ENCODE data around the gene TRAF3IP1.
"Not testable (repeated sequence)": the region's sequence is repeated elsewhere in the genome, so short reads cannot be mapped to it uniquely, and the experiment has no call there.

The TRAF3IP1 gene

DNA sequence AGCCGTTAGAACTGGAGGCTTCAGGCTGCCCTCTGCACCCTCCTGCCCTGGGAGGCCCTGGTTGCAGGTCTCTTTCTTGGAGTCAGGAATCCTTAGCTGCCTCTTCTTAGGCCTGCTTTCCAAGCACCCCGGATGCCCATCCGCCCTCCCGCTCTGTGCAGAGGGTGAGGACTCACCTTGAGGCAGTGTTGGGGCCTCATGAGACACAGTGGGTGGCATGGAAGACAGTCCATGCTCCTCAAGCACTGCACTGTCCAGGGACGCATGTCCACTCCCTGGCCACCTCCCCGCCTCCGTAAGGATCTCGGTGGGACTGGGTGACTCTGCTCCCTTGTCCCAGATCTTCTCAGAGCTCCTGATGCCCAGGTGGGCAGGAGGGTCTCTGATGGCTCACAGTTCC is 5.7 kb upstream of the TRAF3IP1 start:
- TF ChIP-seq CTCF (IDR thresholded peaks at IDR 0.05; ENCODE audit: low read depth, low read length), result no peak
- H3K4me3 ChIP-seq (ENCODE audit: low read depth, low read length), result no peak overlapping the region

- no peak for TF ChIP-seq CTCF (IDR thresholded peaks at IDR 0.05; ENCODE audit: low read depth, low read length)
- no peak overlapping the region for H3K4me3 ChIP-seq (ENCODE audit: low read depth, low read length)
Observed at GRCh38 chr2:238315031-238315595, 5.2 kb upstream of the TRAF3IP1 start.

GRCh38 chr2:238320648-238321281 is 447 bp downstream of the TRAF3IP1 start:
- peak overlapping the region; percentile 70 for H3K4me3 ChIP-seq (ENCODE audit: low read depth, low read length)
- no peak for TF ChIP-seq CTCF (IDR thresholded peaks at IDR 0.05; ENCODE audit: low read depth, low read length)

GRCh38 chr2:238321467-238321866 is 1.1 kb downstream of the TRAF3IP1 start:
- peak overlapping the region; percentile 70 for H3K4me3 ChIP-seq (ENCODE audit: low read depth, low read length)
- TF ChIP-seq CTCF (IDR thresholded peaks at IDR 0.05; ENCODE audit: low read depth, low read length), result no peak

GRCh38 chr2:238322001-238322411 is 1.7 kb downstream of the TRAF3IP1 start:
- no peak overlapping the region for H3K4me3 ChIP-seq (ENCODE audit: low read depth, low read length)
- no peak for TF ChIP-seq CTCF (IDR thresholded peaks at IDR 0.05; ENCODE audit: low read depth, low read length)

DNA sequence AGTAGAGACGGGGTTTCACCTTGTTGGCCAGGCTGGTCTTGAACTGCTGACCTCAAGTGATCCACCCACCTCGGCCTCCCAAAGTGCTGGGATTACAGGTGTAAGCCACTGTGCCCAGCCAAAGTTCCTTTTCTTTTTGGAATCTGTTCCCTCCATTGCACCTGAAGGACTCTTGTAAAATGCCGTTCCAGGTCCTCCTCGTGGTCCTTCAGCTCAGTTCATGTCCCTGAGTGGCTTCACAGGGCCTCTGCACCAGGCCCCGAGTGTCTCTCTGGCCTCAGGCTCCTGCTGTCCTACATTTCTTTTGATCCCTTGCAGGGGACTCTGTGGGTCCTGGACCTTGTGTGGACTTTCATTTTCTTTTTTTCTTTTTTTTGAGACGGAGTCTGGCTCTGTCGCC is 3.9 kb downstream of the TRAF3IP1 start:
- not testable (repeated sequence) for H3K4me3 ChIP-seq (ENCODE audit: low read depth, low read length)

DNA sequence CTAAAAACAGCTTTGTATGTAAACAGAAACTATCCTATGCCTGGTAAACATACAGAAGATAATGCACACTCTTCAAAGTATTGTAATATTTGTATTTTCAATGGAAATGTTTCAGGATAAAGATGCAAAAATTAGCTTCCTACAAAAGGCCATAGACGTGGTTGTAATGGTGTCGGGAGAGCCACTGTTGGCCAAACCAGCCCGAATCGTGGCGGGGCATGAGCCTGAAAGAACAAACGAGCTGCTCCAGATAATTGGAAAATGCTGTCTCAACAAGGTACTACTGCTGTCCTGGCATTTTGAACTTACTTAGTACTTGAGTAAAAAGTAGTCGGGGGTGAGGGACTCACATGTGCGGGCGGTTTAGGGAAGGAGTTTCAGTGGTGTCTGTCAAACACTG is 5.4 kb downstream of the TRAF3IP1 start:
- no peak for TF ChIP-seq CTCF (IDR thresholded peaks at IDR 0.05; ENCODE audit: low read depth, low read length)
- H3K4me3 ChIP-seq (ENCODE audit: low read depth, low read length), result no peak overlapping the region
